ENCODE results near the gene TBC1D14.

Gene TBC1D14

DNA sequence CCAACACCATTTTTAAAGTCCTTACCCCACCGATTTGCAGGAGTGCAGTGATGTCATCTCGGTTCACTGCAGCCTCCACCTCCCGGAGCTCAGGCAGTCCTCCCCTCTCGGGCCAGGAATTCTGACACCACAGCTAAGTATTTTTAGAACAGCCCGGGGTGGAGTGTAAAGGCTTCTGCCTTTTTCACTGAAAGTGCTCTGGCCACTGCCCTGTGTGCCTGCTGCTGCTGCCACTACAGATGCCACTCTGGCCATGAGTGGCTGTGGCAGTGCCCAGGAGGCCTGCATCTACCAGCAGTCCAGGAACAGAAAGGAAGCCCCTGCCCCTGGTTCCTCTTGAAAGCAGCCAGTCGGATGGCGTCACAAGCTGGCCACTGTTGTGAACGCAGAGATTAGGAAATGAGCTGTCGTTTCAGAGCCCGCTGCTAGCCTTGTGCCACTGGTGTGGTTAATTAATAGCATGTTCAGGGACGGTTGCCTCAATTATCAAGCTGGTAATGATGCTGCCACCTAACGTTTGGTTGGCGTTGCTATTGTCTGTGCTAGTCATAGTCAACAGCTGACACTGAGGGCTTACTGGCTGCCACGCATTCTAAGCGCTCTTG lies 23.6 kb upstream of the TBC1D14 start:
- Histone ChIP-seq H3K4me3 (ENCODE audit: control insufficient read depth in 1 of 7, extremely low read depth in 1 of 7, insufficient read depth in 4 of 7, low read depth in 2 of 7, low read length in 6 of 7) (no peak overlapping the region), H3K36me3 (ENCODE audit: control insufficient read depth in 4 of 4, insufficient read depth in 4 of 4, low read length in 3 of 4) (peaks cover 7 to 27% (median 19%) of the 10 kb centered on the region in 4 experiments), H3K4me1 (ENCODE audit: control extremely low read depth in 1 of 4, control insufficient read depth in 4 of 4, insufficient read depth in 4 of 4, low read length in 3 of 4) (peaks cover 6 to 52% (median 48%) of the 10 kb centered on the region in 4 experiments), H3K27ac (ENCODE audit: insufficient read depth in 1 of 2, low read depth in 1 of 2, low read length in 2 of 2, poor library complexity in 1 of 2, severe bottlenecking in 2 of 2) (no peak overlapping the region), H3K27me3 (replicated peaks in 2 of 5; ENCODE audit: control insufficient read depth in 4 of 5, insufficient read depth in 5 of 5, low read length in 4 of 5) (no peaks in the 10 kb centered on the region), H3K9me3 (ENCODE audit: control extremely low read depth in 1 of 5, control insufficient read depth in 4 of 5, insufficient read depth in 2 of 5, low read depth in 1 of 5, low read length in 4 of 5) (peaks cover 0 to 16% (median 0%) of the 10 kb centered on the region in 5 experiments)
- POLR2A ChIA-PET = interaction anchor here (0.8 to 1.1 kb wide), 2 partner anchors 12 to 23 kb away, joined by 4 read pairs; no protein-coding TSS in a partner anchor
- DNase-seq = peak; percentile 81 to 96 (median 93)
- CTCF ChIA-PET = interaction anchor here (0.6 to 5.6 kb wide), 13 partner anchors 11 to 268 kb away, joined by 3 to 68 read pairs (median 6); no protein-coding TSS in a partner anchor
- WGBS (ENCODE audit: insufficient coverage) = 35% methylated on average over 14 of the region's 15 CpGs

DNA sequence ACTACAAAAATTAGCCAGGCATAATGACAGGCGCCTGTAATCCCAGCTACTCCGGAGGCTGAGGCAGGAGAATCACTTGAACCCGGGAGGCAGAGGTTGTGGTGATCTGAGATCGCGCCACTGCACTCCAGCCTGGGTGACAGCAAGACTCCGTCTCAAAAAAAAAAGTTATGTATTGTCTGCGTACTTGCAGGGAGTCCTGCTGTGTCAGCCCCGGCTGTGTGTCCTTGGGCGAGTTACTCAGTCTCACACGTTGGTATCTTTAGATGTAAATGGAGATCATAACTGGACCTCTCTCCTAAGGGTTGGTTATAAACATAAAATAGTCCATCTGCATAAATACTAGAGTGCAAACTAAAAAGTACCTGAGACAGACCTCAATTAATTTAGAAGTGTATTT lies 22.7 kb upstream of the TBC1D14 start:
- CTCF ChIA-PET = interaction anchor here (1.1 to 5.6 kb wide), 11 partner anchors 12 to 174 kb away, joined by 3 to 68 read pairs (median 7); no protein-coding TSS in a partner anchor
- DNase-seq = no peak
- 93% methylated on average over 10 of the region's 10 CpGs for WGBS (ENCODE audit: insufficient coverage)
- POLR2A ChIA-PET = interaction anchor here (0.8 to 1.1 kb wide), 2 partner anchors 13 to 22 kb away, joined by 4 read pairs; no protein-coding TSS in a partner anchor
- Histone ChIP-seq H3K9me3 (ENCODE audit: control extremely low read depth in 1 of 5, control insufficient read depth in 4 of 5, insufficient read depth in 2 of 5, low read depth in 1 of 5, low read length in 4 of 5) (peaks cover 0 to 16% (median 0%) of the 10 kb centered on the region in 5 experiments), H3K27ac (ENCODE audit: insufficient read depth in 1 of 2, low read depth in 1 of 2, low read length in 2 of 2, poor library complexity in 1 of 2, severe bottlenecking in 2 of 2) (no peak overlapping the region), H3K4me3 (ENCODE audit: control insufficient read depth in 1 of 7, extremely low read depth in 1 of 7, insufficient read depth in 4 of 7, low read depth in 2 of 7, low read length in 6 of 7) (no peak overlapping the region), H3K27me3 (replicated peaks in 2 of 5; ENCODE audit: control insufficient read depth in 4 of 5, insufficient read depth in 5 of 5, low read length in 4 of 5) (no peaks in the 10 kb centered on the region), H3K36me3 (ENCODE audit: control insufficient read depth in 4 of 4, insufficient read depth in 4 of 4, low read length in 3 of 4) (peaks cover 3 to 18% (median 11%) of the 10 kb centered on the region in 4 experiments), H3K4me1 (ENCODE audit: control extremely low read depth in 1 of 4, control insufficient read depth in 4 of 4, insufficient read depth in 4 of 4, low read length in 3 of 4) (peaks cover 11 to 60% (median 56%) of the 10 kb centered on the region in 4 experiments)

DNA sequence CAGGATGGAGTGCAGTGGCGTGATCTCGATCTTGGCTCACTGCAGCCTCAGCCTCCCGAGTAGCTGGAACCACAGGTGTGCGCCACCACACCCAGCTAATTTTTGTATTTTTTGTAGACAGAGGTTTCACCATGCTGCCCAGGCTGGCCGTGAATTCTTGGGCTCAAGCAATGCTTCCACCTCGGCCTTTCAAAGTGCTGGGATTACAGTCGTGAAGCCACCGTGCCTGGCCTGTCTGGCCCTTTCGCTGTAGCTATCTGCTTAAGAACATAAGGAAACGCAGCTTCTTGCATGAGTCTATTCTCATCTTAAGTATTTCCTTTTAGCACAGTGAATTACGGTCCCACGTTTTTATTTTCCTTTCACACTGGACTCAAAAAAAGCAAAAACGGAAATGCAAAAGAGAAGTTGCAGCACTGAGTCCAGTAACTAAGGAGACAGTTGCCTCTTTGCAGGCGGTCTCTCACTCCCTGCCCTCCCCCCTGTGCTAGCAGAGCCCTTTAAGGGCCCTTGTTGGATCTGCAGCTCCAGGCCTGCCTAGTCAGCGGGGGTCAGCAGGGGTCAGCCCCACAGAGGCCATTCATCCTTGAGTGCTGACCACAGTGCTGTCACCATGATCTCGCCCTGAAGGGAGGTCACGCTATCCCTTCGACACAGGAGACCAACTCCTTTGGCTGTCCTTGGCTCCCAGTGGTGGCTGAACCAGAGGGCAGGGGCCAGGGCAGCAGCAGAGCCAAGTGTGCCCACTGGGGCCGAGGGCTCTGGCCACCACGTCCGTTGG lies 21.8 kb upstream of the TBC1D14 start:
- H3K4me1 ChIP-seq (ENCODE audit: control extremely low read depth in 1 of 4, control insufficient read depth in 4 of 4, insufficient read depth in 4 of 4, low read length in 3 of 4) = peaks cover 13 to 69% (median 65%) of the 10 kb centered on the region in 4 experiments
- no peaks in the 10 kb centered on the region for H3K27me3 ChIP-seq (replicated peaks in 2 of 5; ENCODE audit: control insufficient read depth in 4 of 5, insufficient read depth in 5 of 5, low read length in 4 of 5)
- POLR2A ChIA-PET = no interaction called here
- peaks cover 0 to 16% (median 0%) of the 10 kb centered on the region in 5 experiments for H3K9me3 ChIP-seq (ENCODE audit: control extremely low read depth in 1 of 5, control insufficient read depth in 4 of 5, insufficient read depth in 2 of 5, low read depth in 1 of 5, low read length in 4 of 5)
- H3K4me3 ChIP-seq (ENCODE audit: control insufficient read depth in 1 of 7, extremely low read depth in 1 of 7, insufficient read depth in 4 of 7, low read depth in 2 of 7, low read length in 6 of 7) = peak overlapping the region in 3 of 7 experiments; percentile 20 to 51 (median 26)
- WGBS (ENCODE audit: insufficient coverage) = 43% methylated on average over 19 of the region's 21 CpGs
- peak in 2 of 3 donors; percentile 79 to 81 for DNase-seq
- H3K36me3 ChIP-seq (ENCODE audit: control insufficient read depth in 4 of 4, insufficient read depth in 4 of 4, low read length in 3 of 4) = peaks cover 0 to 9% (median 5%) of the 10 kb centered on the region in 4 experiments
- H3K27ac ChIP-seq (ENCODE audit: insufficient read depth in 1 of 2, low read depth in 1 of 2, low read length in 2 of 2, poor library complexity in 1 of 2, severe bottlenecking in 2 of 2) = no peak overlapping the region
- CTCF ChIA-PET = interaction anchor here (0.8 to 5.6 kb wide), 6 partner anchors 12 to 168 kb away, joined by 3 to 68 read pairs (median 11); no protein-coding TSS in a partner anchor

DNA sequence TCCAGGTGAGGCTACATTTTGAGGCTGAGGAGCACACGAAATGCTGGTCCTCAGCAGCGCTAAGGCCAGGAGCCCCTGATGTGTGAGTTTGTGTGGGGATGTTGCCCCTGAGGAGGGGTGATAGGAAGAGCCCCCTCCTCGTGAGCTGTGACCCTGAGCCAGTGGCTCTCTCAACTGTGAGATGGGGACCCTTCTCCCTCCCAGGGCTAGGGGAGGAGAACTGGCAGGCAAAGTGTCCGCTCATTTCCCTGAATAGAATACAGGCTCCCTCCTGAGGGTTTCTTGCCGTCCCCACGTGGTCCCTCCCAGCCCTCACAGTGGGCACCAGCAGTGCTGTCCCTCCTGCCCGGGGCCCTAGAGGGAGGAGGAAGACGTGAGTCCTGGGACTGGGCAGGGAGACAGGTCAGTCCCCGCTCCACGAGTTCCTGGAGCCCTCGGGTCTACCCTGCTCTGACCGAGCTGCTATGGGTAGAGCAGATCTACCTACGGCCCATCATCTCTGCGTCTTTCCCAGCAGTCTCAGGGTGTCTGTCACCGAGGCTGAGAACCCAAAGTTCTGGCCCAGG lies 21.0 kb upstream of the TBC1D14 start:
- ChIA-PET POLR2A (no interaction called here), CTCF (interaction anchor here (1.4 to 5.6 kb wide), 5 partner anchors 14 to 111 kb away, joined by 3 to 68 read pairs (median 6); partner anchors contain the start of gene TBC1D14)
- Histone ChIP-seq H3K36me3 (ENCODE audit: control insufficient read depth in 4 of 4, insufficient read depth in 4 of 4, low read length in 3 of 4) (peaks cover 0 to 3% (median 0%) of the 10 kb centered on the region in 4 experiments), H3K4me3 (ENCODE audit: control insufficient read depth in 1 of 7, extremely low read depth in 1 of 7, insufficient read depth in 4 of 7, low read depth in 2 of 7, low read length in 6 of 7) (peak overlapping the region in 2 of 7 experiments; percentile 9 to 20), H3K9me3 (ENCODE audit: control extremely low read depth in 1 of 5, control insufficient read depth in 4 of 5, insufficient read depth in 2 of 5, low read depth in 1 of 5, low read length in 4 of 5) (peaks cover 0 to 16% (median 0%) of the 10 kb centered on the region in 5 experiments), H3K27ac (ENCODE audit: insufficient read depth in 1 of 2, low read depth in 1 of 2, low read length in 2 of 2, poor library complexity in 1 of 2, severe bottlenecking in 2 of 2) (no peak overlapping the region), H3K4me1 (ENCODE audit: control extremely low read depth in 1 of 4, control insufficient read depth in 4 of 4, insufficient read depth in 4 of 4, low read length in 3 of 4) (peaks cover 13 to 77% (median 73%) of the 10 kb centered on the region in 4 experiments), H3K27me3 (replicated peaks in 2 of 5; ENCODE audit: control insufficient read depth in 4 of 5, insufficient read depth in 5 of 5, low read length in 4 of 5) (no peaks in the 10 kb centered on the region)
- WGBS (ENCODE audit: insufficient coverage) = 91% methylated on average over 15 of the region's 15 CpGs
- no peak for DNase-seq

DNA sequence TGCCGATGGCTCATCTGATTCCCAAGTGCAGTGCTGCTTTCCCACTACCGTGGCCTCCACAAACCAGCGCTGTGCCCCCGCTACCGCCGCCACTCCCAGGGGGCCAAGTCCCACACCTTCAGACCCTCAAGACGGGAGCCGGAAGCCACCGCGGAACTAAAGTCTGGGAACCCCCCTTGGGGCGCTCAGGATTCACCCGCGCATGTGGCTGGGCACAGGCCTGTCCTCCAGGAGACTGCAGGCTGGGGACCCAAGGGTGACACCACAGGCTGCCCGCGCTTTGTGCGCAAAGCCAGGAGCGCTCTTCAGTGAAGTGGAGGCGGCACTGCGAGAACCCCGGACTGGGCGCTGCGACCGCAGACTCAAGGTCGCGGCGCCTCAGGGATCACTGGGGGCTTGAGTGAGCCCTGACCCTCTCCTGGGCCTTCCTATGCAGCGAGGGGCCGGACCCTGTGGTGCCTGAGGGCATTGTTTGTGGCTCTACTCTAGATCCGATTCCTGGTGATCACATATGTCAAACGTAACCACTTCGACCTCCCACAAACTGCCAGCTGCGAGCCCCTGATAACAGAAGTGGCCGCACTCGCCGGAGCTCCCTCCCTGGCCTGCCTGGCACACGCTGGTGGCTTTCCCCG lies 20.4 kb upstream of the TBC1D14 start:
- Histone ChIP-seq H3K27ac (ENCODE audit: insufficient read depth in 1 of 2, low read depth in 1 of 2, low read length in 2 of 2, poor library complexity in 1 of 2, severe bottlenecking in 2 of 2) (no peak overlapping the region), H3K36me3 (ENCODE audit: control insufficient read depth in 4 of 4, insufficient read depth in 4 of 4, low read length in 3 of 4) (peaks cover 0 to 3% (median 0%) of the 10 kb centered on the region in 4 experiments), H3K4me1 (ENCODE audit: control extremely low read depth in 1 of 4, control insufficient read depth in 4 of 4, insufficient read depth in 4 of 4, low read length in 3 of 4) (peaks cover 17 to 82% (median 77%) of the 10 kb centered on the region in 4 experiments), H3K27me3 (replicated peaks in 2 of 5; ENCODE audit: control insufficient read depth in 4 of 5, insufficient read depth in 5 of 5, low read length in 4 of 5) (no peaks in the 10 kb centered on the region), H3K9me3 (ENCODE audit: control extremely low read depth in 1 of 5, control insufficient read depth in 4 of 5, insufficient read depth in 2 of 5, low read depth in 1 of 5, low read length in 4 of 5) (peaks cover 0 to 16% (median 0%) of the 10 kb centered on the region in 5 experiments), H3K4me3 (ENCODE audit: control insufficient read depth in 1 of 7, extremely low read depth in 1 of 7, insufficient read depth in 4 of 7, low read depth in 2 of 7, low read length in 6 of 7) (peak overlapping the region in 1 of 7 experiments; percentile 12)
- DNase-seq = peak; percentile 74 to 96 (median 79)
- ChIA-PET CTCF (interaction anchor here (1.4 to 5.6 kb wide), 3 partner anchors 14 to 22 kb away, joined by 4 to 68 read pairs (median 6); partner anchors contain the start of gene TBC1D14), POLR2A (interaction anchor here (0.6 to 0.7 kb wide), 2 partner anchors 19 to 22 kb away, joined by 3 to 4 read pairs; no protein-coding TSS in a partner anchor)
- 66% methylated on average over 37 of the region's 37 CpGs for WGBS (ENCODE audit: insufficient coverage)

DNA sequence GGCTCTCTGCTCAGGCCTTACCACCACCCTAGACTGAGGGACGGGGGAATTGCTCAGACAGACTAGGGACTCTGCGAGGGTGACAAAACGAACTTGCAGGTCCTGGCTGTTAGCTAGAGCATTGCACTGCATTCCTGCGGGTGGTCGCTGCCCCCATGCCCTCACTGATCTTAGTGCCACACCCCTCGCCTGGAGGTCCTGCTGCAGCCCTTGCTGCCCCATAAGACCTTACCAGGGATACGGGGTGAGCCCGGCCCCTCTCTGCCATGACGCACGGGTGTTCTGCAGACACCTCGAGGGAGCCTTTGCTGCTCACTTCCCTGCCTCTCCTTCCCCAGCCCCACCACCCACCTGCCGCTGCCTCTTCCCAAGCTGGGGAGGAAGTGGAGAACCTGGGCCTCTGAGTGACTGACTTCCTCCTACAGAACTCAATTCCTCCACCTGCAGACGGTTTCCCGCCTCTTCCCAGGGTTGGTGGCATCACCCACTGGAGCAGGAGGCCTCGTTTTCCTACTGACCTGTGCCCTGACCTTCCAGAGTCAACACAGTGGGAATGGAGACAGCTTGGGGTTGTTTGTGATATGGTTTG lies 19.8 kb upstream of the TBC1D14 start:
- POLR2A ChIA-PET = interaction anchor here (0.6 to 0.7 kb wide), 2 partner anchors 19 to 21 kb away, joined by 3 to 4 read pairs; no protein-coding TSS in a partner anchor
- H3K4me3 ChIP-seq (ENCODE audit: control insufficient read depth in 1 of 7, extremely low read depth in 1 of 7, insufficient read depth in 4 of 7, low read depth in 2 of 7, low read length in 6 of 7) = peak overlapping the region in 1 of 7 experiments; percentile 17
- H3K27me3 ChIP-seq (replicated peaks in 2 of 5; ENCODE audit: control insufficient read depth in 4 of 5, insufficient read depth in 5 of 5, low read length in 4 of 5) = no peaks in the 10 kb centered on the region
- H3K36me3 ChIP-seq (ENCODE audit: control insufficient read depth in 4 of 4, insufficient read depth in 4 of 4, low read length in 3 of 4) = no peaks in the 10 kb centered on the region
- 65% methylated on average over 12 of the region's 15 CpGs for WGBS (ENCODE audit: insufficient coverage)
- CTCF ChIA-PET = interaction anchor here (1.4 to 1.7 kb wide), 2 partner anchors 19 to 21 kb away, joined by 4 to 6 read pairs; partner anchors contain the start of gene TBC1D14
- no peak for DNase-seq
- H3K27ac ChIP-seq (ENCODE audit: insufficient read depth in 1 of 2, low read depth in 1 of 2, low read length in 2 of 2, poor library complexity in 1 of 2, severe bottlenecking in 2 of 2) = no peak overlapping the region
- H3K4me1 ChIP-seq (ENCODE audit: control extremely low read depth in 1 of 4, control insufficient read depth in 4 of 4, insufficient read depth in 4 of 4, low read length in 3 of 4) = peaks cover 17 to 82% (median 79%) of the 10 kb centered on the region in 4 experiments
- peaks cover 0 to 16% (median 0%) of the 10 kb centered on the region in 5 experiments for H3K9me3 ChIP-seq (ENCODE audit: control extremely low read depth in 1 of 5, control insufficient read depth in 4 of 5, insufficient read depth in 2 of 5, low read depth in 1 of 5, low read length in 4 of 5)

Measured in common myeloid progenitor, CD34-positive (primary cell).